ENCODE results near the gene RASEF.
"Not testable (repeated sequence)": the region's sequence is repeated elsewhere in the genome, so short reads cannot be mapped to it uniquely, and the experiment has no call there.

Gene RASEF

GRCh38 chr9:82968388-82968787 is 94.6 kb downstream of the RASEF start:
- no peak for DNase-seq

- peak; percentile 22 for DNase-seq
Observed at GRCh38 chr9:82961504-82962125, 101.3 kb downstream of the RASEF start.

- no peak for DNase-seq
Observed at GRCh38 chr9:82957529-82958379, 105.2 kb downstream of the RASEF start.

GRCh38 chr9:82949203-82949602 is 113.7 kb downstream of the RASEF start:
- no peak for DNase-seq

- no peak for DNase-seq
Observed at GRCh38 chr9:82940376-82940775, 122.6 kb downstream of the RASEF start.

GRCh38 chr9:82939451-82939850 is 123.5 kb downstream of the RASEF start:
- no peak for DNase-seq

GRCh38 chr9:82938426-82939218 is 124.3 kb downstream of the RASEF start:
- no peak for DNase-seq

GRCh38 chr9:82936561-82936960 is 126.4 kb downstream of the RASEF start:
- not testable (repeated sequence) for DNase-seq

- no peak for DNase-seq
Observed at GRCh38 chr9:82934949-82935348, 128.0 kb downstream of the RASEF start.

GRCh38 chr9:82934025-82934424 is 128.9 kb downstream of the RASEF start:
- DNase-seq = not testable (repeated sequence)

GRCh38 chr9:82930116-82930515 is 132.8 kb downstream of the RASEF start:
- no peak for DNase-seq

Data from NCI-H187 treated with DMSO at 0.1 percent for 48 hours (cell line).